Measurements from ENCODE around the gene HOMER3.

Gene HOMER3

GRCh38 chr19:18889949-18890745 is 50.9 kb downstream of the HOMER3 start:
- TF ChIP-seq CTCF (conservative IDR thresholded peaks at IDR 0.05): no peak

GRCh38 chr19:18886972-18887371 is 54.0 kb downstream of the HOMER3 start:
- H3K27ac ChIP-seq: no peak overlapping the region
- TF ChIP-seq CTCF (conservative IDR thresholded peaks at IDR 0.05): no peak

More at GRCh38 chr19:18889949-18890745, 50.9 kb downstream of the HOMER3 start:
- H3K27ac ChIP-seq: no peak overlapping the region

GRCh38 chr19:18883526-18884304 is 57.3 kb downstream of the HOMER3 start:
- no peak overlapping the region for H3K27ac ChIP-seq
- no peak for TF ChIP-seq CTCF (conservative IDR thresholded peaks at IDR 0.05)

- H3K27ac ChIP-seq: no peak overlapping the region
Observed at GRCh38 chr19:18881491-18881890, 59.5 kb downstream of the HOMER3 start.

GRCh38 chr19:18879579-18880373 is 61.2 kb downstream of the HOMER3 start:
- H3K27ac ChIP-seq: no peak overlapping the region
- no peak for TF ChIP-seq CTCF (conservative IDR thresholded peaks at IDR 0.05)

More at GRCh38 chr19:18881491-18881890, 59.5 kb downstream of the HOMER3 start:
- TF ChIP-seq CTCF (conservative IDR thresholded peaks at IDR 0.05): no peak
